Upper lobe of left lung (tissue), 6 donors: Measurements from ENCODE around the gene FCMR. TPM values are rescaled to one million over a fixed set of nuclear protein-coding genes. Genes with fewer than 3 reads are reported as not detected.

Experiments
- ATAC-seq, 2 donors: fragments of 200-7000 bp; cut with Tn5 transposase; one replicate each; pipeline ENCODE4 v1.9.1; 2022; ENCODE audit warnings: mild to moderate bottlenecking in 2 of 2, moderate library complexity in 2 of 2; ENCODE audit not compliant: low FRiP score in 2 of 2
- DNase-seq, 2 donors: peaks; one replicate each; pipeline ENCODE4 v3.0.0-alpha.2; 2019 to 2020
- H3K27ac ChIP-seq, 4 donors: fragments of 200-600 bp; sonication (generic); one replicate each; pipeline ENCODE4 v1.5.1; 2016 to 2019
- H3K27me3 ChIP-seq, 4 donors: fragments of 200-600 bp; sonication (generic); one replicate each; pipeline ENCODE4 v1.5.1; 2017 to 2019
- H3K36me3 ChIP-seq, 4 donors: fragments of 200-600 bp; sonication (generic); one replicate each; pipeline ENCODE4 v1.5.1; 2016 to 2019
- H3K4me1 ChIP-seq, 4 donors: fragments of 200-600 bp; sonication (generic); one replicate each; pipeline ENCODE4 v1.5.1; 2018 to 2019
- H3K4me3 ChIP-seq, 4 donors: fragments of 200-600 bp; sonication (generic); one replicate each; pipeline ENCODE4 v1.5.1; 2017 to 2019; ENCODE audit warnings: mild to moderate bottlenecking in 2 of 4, moderate library complexity in 1 of 4
- H3K9me3 ChIP-seq, 4 donors: fragments of 200-600 bp; sonication (generic); one replicate each; pipeline ENCODE4 v1.5.1; 2018 to 2019
- CTCF ChIP-seq, 6 experiments: fragments of 450-650 bp in 4 of 6; fragments of 200-600 bp in 2 of 6; sonication (generic) in 2 of 6; IDR thresholded peaks; one replicate each; pipeline ENCODE4 v1.5.1; 2016 to 2019; ENCODE audit warnings: antibody characterized with exemption in 6 of 6
- EP300 ChIP-seq, 4 donors: sonication (generic); formaldehyde crosslinking; IDR thresholded peaks; one replicate each; pipeline ENCODE4 v1.5.1; 2017; ENCODE audit warnings: antibody characterized with exemption in 4 of 4, control low read depth in 2 of 4
- POLR2A ChIP-seq, 4 donors: fragments of 450-650 bp; IDR thresholded peaks; one replicate each; pipeline ENCODE4 v1.5.1; 2016 to 2017; ENCODE audit warnings: antibody characterized with exemption in 4 of 4, mild to moderate bottlenecking in 2 of 4
- POLR2AphosphoS5 ChIP-seq, 2 donors: sonication (generic); formaldehyde crosslinking; IDR thresholded peaks; one replicate each; pipeline ENCODE4 v1.5.1; 2017; ENCODE audit warnings: antibody characterized with exemption in 2 of 2
- WGBS, 2 donors: methylation state at CpG; one replicate each; pipeline ENCODE4 v1.1.5; 2017 to 2018; 5-methylcytosine and 5-hydroxymethylcytosine counted together
- total RNA-seq, 6 donors: library from RNA; depleted of rRNA in 4 of 6; stranded (reverse); fragments of >200 nt in 4 of 6; gene quantifications; one replicate each; pipeline versions ENCODE4 v1.1.0 to v1.2.1, GENCODE V29; 2016 to 2021
- donor health status: DM: no; HTN: no; CAD: no; lungs with moderate emphysema.
- donor health status: DM: no; HTN: yes; CAD: no; lungs with severe emphysema.

FCMR gene
- total RNA-seq, 6 donors from 2014 or later = 4.3 to 13.6 (median 7.2) TPM

DNA sequence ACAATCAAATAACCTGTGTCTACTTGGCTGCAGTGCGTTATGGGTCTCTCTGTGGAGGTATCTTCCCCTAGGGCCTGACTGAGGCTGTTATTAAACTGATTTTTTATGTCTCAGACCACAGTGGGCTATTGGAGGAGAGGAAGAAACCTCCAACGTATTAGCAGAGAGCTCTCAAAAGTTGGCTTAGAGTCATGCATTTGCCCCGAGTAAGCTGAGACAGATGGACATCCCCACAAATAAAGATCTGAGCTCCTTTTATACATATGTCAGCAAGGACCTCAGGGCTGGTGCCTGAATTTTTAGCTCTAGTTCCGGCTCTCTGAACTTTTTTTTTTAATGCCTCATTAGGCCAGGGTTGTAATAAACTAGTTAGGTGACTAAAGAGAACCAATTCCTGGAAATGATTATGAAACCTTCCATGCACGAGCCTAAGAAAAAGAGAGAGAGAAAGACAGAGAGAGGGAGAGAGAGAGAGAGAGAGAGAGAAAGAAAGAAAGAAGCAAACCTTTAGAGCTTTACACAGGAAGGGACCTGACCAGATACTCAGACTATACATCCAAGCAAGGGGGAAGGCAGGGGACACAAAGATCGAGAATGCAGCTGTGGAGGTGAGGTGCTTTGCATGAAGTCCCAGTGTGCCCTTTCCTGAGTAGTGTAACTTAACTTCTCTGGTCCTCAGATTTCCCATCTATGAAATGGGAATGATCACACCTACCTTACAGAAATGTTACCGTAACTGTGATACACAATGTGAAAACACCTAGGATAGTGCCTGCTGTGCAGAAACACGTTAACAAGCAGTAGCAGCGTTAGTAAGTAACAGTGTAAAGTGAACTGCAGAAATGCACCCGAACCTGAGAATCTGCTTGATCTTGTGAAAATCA is 33.0 kb upstream of the FCMR start:
- Histone ChIP-seq H3K9me3 (no peaks in the 10 kb centered on the region), H3K27ac (peak overlapping the region in 2 of 4 donors; percentile 55 to 70), H3K36me3 (no peaks in the 10 kb centered on the region), H3K4me1 (peaks cover 0 to 36% (median 13%) of the 10 kb centered on the region in 4 donors), H3K4me3 (no peak overlapping the region), H3K27me3 (no peaks in the 10 kb centered on the region)
- ATAC-seq = no peak
- WGBS, 2 donors = 63 to 68% methylated on average over 10 of the region's 10 CpGs
- TF ChIP-seq EP300 (IDR thresholded peaks at IDR 0.05) = no peak
- no peak for TF ChIP-seq POLR2AphosphoS5 (IDR thresholded peaks at IDR 0.05)
- TF ChIP-seq CTCF (IDR thresholded peaks at IDR 0.05) = no peak
- TF ChIP-seq POLR2A (IDR thresholded peaks at IDR 0.05) = no peak
- DNase-seq = no peak

GRCh38 chr1:206953626-206954025 is 31.9 kb upstream of the FCMR start:
- Histone ChIP-seq H3K4me1 (peaks cover 0 to 36% (median 13%) of the 10 kb centered on the region in 4 donors), H3K9me3 (no peaks in the 10 kb centered on the region), H3K27me3 (no peaks in the 10 kb centered on the region), H3K27ac (peak overlapping the region in 2 of 4 donors; percentile 55 to 70), H3K4me3 (no peak overlapping the region), H3K36me3 (no peaks in the 10 kb centered on the region)
- TF ChIP-seq POLR2AphosphoS5 (IDR thresholded peaks at IDR 0.05) (no peak), EP300 (IDR thresholded peaks at IDR 0.05) (no peak)
- 89 to 100% methylated on average over 1 to 2 of the region's 2 CpGs for WGBS, 2 donors
- peak in 1 of 2 donors; percentile 60 for ATAC-seq
- DNase-seq = peak in 1 of 2 donors; percentile 67

GRCh38 chr1:206953126-206953525 is 31.4 kb upstream of the FCMR start:
- no peak for ATAC-seq

GRCh38 chr1:206952171-206952570 is 30.4 kb upstream of the FCMR start:
- H3K27ac ChIP-seq = peak overlapping the region in 3 of 4 donors; percentile 32 to 63 (median 40)
- WGBS, 2 donors = 28 to 47% methylated on average over 4 of the region's 4 CpGs
- H3K36me3 ChIP-seq = no peaks in the 10 kb centered on the region
- peak; percentile 27 to 38 for ATAC-seq
- no peak overlapping the region for H3K4me3 ChIP-seq
- no peaks in the 10 kb centered on the region for H3K9me3 ChIP-seq
- no peak for TF ChIP-seq POLR2A (IDR thresholded peaks at IDR 0.05)
- no peak for TF ChIP-seq POLR2AphosphoS5 (IDR thresholded peaks at IDR 0.05)
- TF ChIP-seq EP300 (IDR thresholded peaks at IDR 0.05) = no peak
- TF ChIP-seq CTCF (IDR thresholded peaks at IDR 0.05) = no peak
- peaks cover 0 to 36% (median 13%) of the 10 kb centered on the region in 4 donors for H3K4me1 ChIP-seq
- no peaks in the 10 kb centered on the region for H3K27me3 ChIP-seq
- peak in 1 of 2 donors; percentile 52 for DNase-seq

More at GRCh38 chr1:206953126-206953525, 31.4 kb upstream of the FCMR start:
- 61 to 85% methylated on average over 3 of the region's 3 CpGs for WGBS, 2 donors
- peak in 1 of 2 donors; percentile 73 for DNase-seq
- H3K9me3 ChIP-seq = no peaks in the 10 kb centered on the region
- peak overlapping the region in 3 of 4 donors; percentile 32 to 70 (median 40) for H3K27ac ChIP-seq
- TF ChIP-seq POLR2A (IDR thresholded peaks at IDR 0.05) = no peak
- peak in 1 of 2 donors; percentile 47 for TF ChIP-seq POLR2AphosphoS5 (IDR thresholded peaks at IDR 0.05)
- TF ChIP-seq EP300 (IDR thresholded peaks at IDR 0.05) = peak in 2 of 4 donors; percentile 11 to 25
- peak in 1 of 6 experiments; percentile 5 for TF ChIP-seq CTCF (IDR thresholded peaks at IDR 0.05)
- H3K36me3 ChIP-seq = no peaks in the 10 kb centered on the region
- peaks cover 0 to 36% (median 13%) of the 10 kb centered on the region in 4 donors for H3K4me1 ChIP-seq
- H3K27me3 ChIP-seq = no peaks in the 10 kb centered on the region
- no peak overlapping the region for H3K4me3 ChIP-seq

DNA sequence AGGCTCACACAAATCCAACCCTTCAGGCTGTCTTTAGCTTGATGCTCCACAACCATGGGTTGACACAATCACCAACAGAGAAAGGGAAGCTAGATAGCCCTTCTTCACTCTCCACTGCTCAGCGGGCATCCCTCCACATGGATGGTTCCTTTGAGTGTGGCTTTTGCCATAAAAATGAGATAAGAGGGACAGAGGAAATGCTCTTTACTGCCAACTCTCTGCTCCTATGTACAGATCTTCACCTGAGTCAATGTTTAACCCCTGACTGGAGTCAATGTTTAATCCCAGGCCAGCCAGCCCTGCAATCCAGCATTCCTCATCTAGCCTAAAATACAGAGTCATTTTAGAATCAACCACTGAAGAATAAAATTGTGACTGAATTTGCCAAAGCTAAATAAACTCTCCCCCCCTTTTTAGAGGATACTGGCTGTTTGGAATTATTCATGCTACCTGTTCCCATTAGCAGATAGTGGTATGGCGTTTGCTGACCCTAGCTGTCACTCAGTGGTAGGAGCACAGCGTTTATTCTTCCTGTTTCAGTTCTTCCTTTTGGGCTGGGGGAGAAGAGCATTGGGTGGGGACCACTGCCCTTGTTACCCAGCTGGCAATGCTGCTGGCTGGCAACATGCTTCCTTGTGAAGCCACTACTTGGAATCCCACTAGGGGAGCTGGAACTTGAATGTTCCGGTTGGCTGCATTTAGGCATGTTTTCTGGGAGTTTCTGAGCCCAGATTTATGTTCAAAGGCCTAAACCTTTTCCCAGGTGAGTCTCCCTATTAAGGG is 29.8 kb upstream of the FCMR start:
- ATAC-seq (no peak), DNase-seq (no peak)
- TF ChIP-seq POLR2A (IDR thresholded peaks at IDR 0.05) (no peak), CTCF (IDR thresholded peaks at IDR 0.05) (no peak), EP300 (IDR thresholded peaks at IDR 0.05) (no peak), POLR2AphosphoS5 (IDR thresholded peaks at IDR 0.05) (no peak)
- Histone ChIP-seq H3K36me3 (no peaks in the 10 kb centered on the region), H3K4me1 (peaks cover 0 to 36% (median 15%) of the 10 kb centered on the region in 4 donors), H3K9me3 (no peaks in the 10 kb centered on the region), H3K27me3 (no peaks in the 10 kb centered on the region), H3K27ac (peak overlapping the region in 2 of 4 donors; percentile 32 to 63), H3K4me3 (no peak overlapping the region)
- 64 to 67% methylated on average over 4 of the region's 4 CpGs for WGBS, 2 donors
